ENCODE data around the gene SORCS2. TPM values are rescaled to one million over a fixed set of nuclear protein-coding genes. Genes with fewer than 3 reads are reported as not detected.
A peak's percentile ranks its signal among the peaks of the same experiment; 100 is the strongest.

Gene SORCS2
- polyA plus RNA-seq, 1 donor (not counting 4 experiments of a cell fraction or from before 2014, with no cell fraction given): 0.09 TPM

GRCh38 chr4:7752649-7753048 is 560.3 kb downstream of the SORCS2 start:
- Histone ChIP-seq H3K36me3 (ENCODE audit: control insufficient read depth in 2 of 2, extremely low read depth in 1 of 2, insufficient read depth in 2 of 2, low read length in 2 of 2) (no peaks in the 10 kb centered on the region), H3K4me2 (ENCODE audit: control insufficient read depth, extremely low read depth, insufficient read depth, low read depth, low read length) (peak overlapping the region; percentile 45), H3K79me2 (ENCODE audit: control insufficient read depth, insufficient read depth, low read length) (no peaks in the 10 kb centered on the region), H3K4me1 (ENCODE audit: control insufficient read depth, extremely low read depth, insufficient read depth, low read length) (peaks cover 10% of the 10 kb centered on the region), H2AFZ (ENCODE audit: control insufficient read depth, low read length) (no peak overlapping the region), H3K9me1 (ENCODE audit: control insufficient read depth, extremely low read depth, insufficient read depth, low read length) (no peaks in the 10 kb centered on the region), H3K4me3 (ENCODE audit: control insufficient read depth in 2 of 3, extremely low read depth in 1 of 3, insufficient read depth in 2 of 3, low read depth in 1 of 3, low read length in 3 of 3) (peak overlapping the region in 1 of 3 experiments; percentile 34), H3K9me3 (ENCODE audit: control insufficient read depth, low read depth, low read length) (no peaks in the 10 kb centered on the region), H4K20me1 (ENCODE audit: control insufficient read depth, extremely low read depth, insufficient read depth, low read length) (no peaks in the 10 kb centered on the region), H3K27me3 (ENCODE audit: control insufficient read depth, extremely low read depth, insufficient read depth, low read length) (peaks cover under 1% of the 10 kb centered on the region), H3K9ac (ENCODE audit: control insufficient read depth, extremely low read depth, insufficient read depth, low read length) (peak overlapping the region; percentile 45), H3K27ac (ENCODE audit: control insufficient read depth, insufficient read depth, low read length) (peak overlapping the region; percentile 62)
- TF ChIP-seq CTCF (optimal IDR thresholded peaks at IDR 0.05 in 1 of 3, IDR thresholded peaks at IDR 0.05 in 1 of 3, conservative IDR thresholded peaks at IDR 0.05 in 1 of 3; ENCODE audit: extremely low read depth in 1 of 3, insufficient read depth in 2 of 3, low read length in 3 of 3) (no peak), EZH2 (IDR thresholded peaks at IDR 0.05; ENCODE audit: low read length) (no peak)
- dilution Hi-C loops (cut with MboI; ENCODE audit: extremely low pct_ligation_motif_present, low sequenced_read_pairs): no loop called here
- DNase-seq (ENCODE audit: low read depth, low spot score) (no peak), FAIRE-seq (no peak)

- Histone ChIP-seq H3K27me3 (ENCODE audit: control insufficient read depth, extremely low read depth, insufficient read depth, low read length) (no peaks in the 10 kb centered on the region), H3K4me2 (ENCODE audit: control insufficient read depth, extremely low read depth, insufficient read depth, low read depth, low read length) (peak overlapping the region; percentile 45), H2AFZ (ENCODE audit: control insufficient read depth, low read length) (no peak overlapping the region), H3K36me3 (ENCODE audit: control insufficient read depth in 2 of 2, extremely low read depth in 1 of 2, insufficient read depth in 2 of 2, low read length in 2 of 2) (peaks cover 0 to 2% of the 10 kb centered on the region in 2 experiments), H3K27ac (ENCODE audit: control insufficient read depth, insufficient read depth, low read length) (peak overlapping the region; percentile 62), H3K9me1 (ENCODE audit: control insufficient read depth, extremely low read depth, insufficient read depth, low read length) (no peaks in the 10 kb centered on the region), H3K4me1 (ENCODE audit: control insufficient read depth, extremely low read depth, insufficient read depth, low read length) (peaks cover 10% of the 10 kb centered on the region), H3K9ac (ENCODE audit: control insufficient read depth, extremely low read depth, insufficient read depth, low read length) (peak overlapping the region; percentile 45), H3K9me3 (ENCODE audit: control insufficient read depth, low read depth, low read length) (no peaks in the 10 kb centered on the region), H4K20me1 (ENCODE audit: control insufficient read depth, extremely low read depth, insufficient read depth, low read length) (no peaks in the 10 kb centered on the region), H3K4me3 (ENCODE audit: control insufficient read depth in 2 of 3, extremely low read depth in 1 of 3, insufficient read depth in 2 of 3, low read depth in 1 of 3, low read length in 3 of 3) (peak overlapping the region in 1 of 3 experiments; percentile 34), H3K79me2 (ENCODE audit: control insufficient read depth, insufficient read depth, low read length) (no peaks in the 10 kb centered on the region)
- peak; percentile 38 for DNase-seq (ENCODE audit: low read depth, low spot score)
- dilution Hi-C loops (cut with MboI; ENCODE audit: extremely low pct_ligation_motif_present, low sequenced_read_pairs): no loop called here
- TF ChIP-seq CTCF (optimal IDR thresholded peaks at IDR 0.05 in 1 of 3, IDR thresholded peaks at IDR 0.05 in 1 of 3, conservative IDR thresholded peaks at IDR 0.05 in 1 of 3; ENCODE audit: extremely low read depth in 1 of 3, insufficient read depth in 2 of 3, low read length in 3 of 3): no peak
- no peak for TF ChIP-seq EZH2 (IDR thresholded peaks at IDR 0.05; ENCODE audit: low read length)
- FAIRE-seq: peak; percentile 84
Measured at GRCh38 chr4:7753271-7753670, 560.9 kb downstream of the SORCS2 start.

All from keratinocyte (primary cell).